Skeletal muscle tissue (tissue), 4 donors: ENCODE data around the gene CDH2. TPM values are rescaled to one million over a fixed set of nuclear protein-coding genes. Genes with fewer than 3 reads are reported as not detected.

ENCODE experiments used
- H3K27ac ChIP-seq: one replicate; pipeline ENCODE4 v1.7.0; 2013; ENCODE audit warnings: mild to moderate bottlenecking, low read depth, low read length, inconsistent platforms
- H3K27me3 ChIP-seq, 3 donors: one replicate each; pipeline ENCODE4 v1.7.0; 2013; ENCODE audit warnings: low read length in 3 of 3; ENCODE audit not compliant: control insufficient read depth in 3 of 3, insufficient read depth in 3 of 3
- H3K36me3 ChIP-seq, 3 donors: one replicate each; pipeline ENCODE4 v1.7.0; 2013; ENCODE audit warnings: low read length in 3 of 3; ENCODE audit not compliant: control insufficient read depth in 3 of 3, insufficient read depth in 3 of 3
- H3K4me1 ChIP-seq, 3 donors: one replicate each; pipeline ENCODE4 v1.7.0; 2013; ENCODE audit warnings: low read length in 3 of 3, mild to moderate bottlenecking in 3 of 3; ENCODE audit not compliant: control insufficient read depth in 3 of 3, insufficient read depth in 3 of 3
- H3K4me3 ChIP-seq, 3 donors: one replicate each; pipeline ENCODE4 v1.7.0; 2013; ENCODE audit warnings: low read length in 3 of 3
- H3K9ac ChIP-seq, 3 donors: one replicate each; pipeline ENCODE4 v1.7.0; 2013; ENCODE audit warnings: low read length in 3 of 3, mild to moderate bottlenecking in 3 of 3, moderate library complexity in 2 of 3, low read depth in 1 of 3
- H3K9me3 ChIP-seq, 3 donors: one replicate each; pipeline ENCODE4 v1.7.0; 2013; ENCODE audit warnings: low read length in 3 of 3; ENCODE audit not compliant: control insufficient read depth in 3 of 3
- total RNA-seq: library from RNA; depleted of rRNA; stranded (reverse); fragments of >200 nt; gene quantifications from one replicate; pipeline ENCODE4 v1.2.3, GENCODE V29; 2014
- donor health status: Osteomylitis.

The CDH2 gene
- total RNA-seq, 1 donor from 2014 or later: 4.7 TPM

DNA sequence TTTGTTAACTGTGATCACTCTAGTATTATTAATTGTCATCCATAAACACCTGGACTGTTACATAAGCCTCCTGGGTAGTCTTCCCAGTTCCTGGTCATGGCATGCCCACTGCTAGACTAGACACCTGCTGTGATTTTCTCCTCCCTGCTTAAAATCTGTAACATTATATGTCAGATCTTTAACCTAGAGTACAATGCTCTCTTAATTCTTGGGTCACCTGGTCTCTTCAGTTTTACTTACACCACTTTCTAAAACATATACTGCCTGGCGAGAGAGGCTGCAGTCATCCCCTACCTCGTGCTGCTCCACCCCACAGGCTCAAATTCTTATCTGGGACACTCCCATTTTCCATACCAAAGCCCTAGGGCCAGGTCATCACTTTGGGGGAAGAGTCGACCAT, 161.3 kb downstream of the CDH2 start:
- no peaks in the 10 kb centered on the region for H3K36me3 ChIP-seq
- no peaks in the 10 kb centered on the region for H3K4me1 ChIP-seq
- no peak overlapping the region for H3K27ac ChIP-seq
- H3K4me3 ChIP-seq: no peak overlapping the region
- no peak overlapping the region for H3K9ac ChIP-seq
- H3K9me3 ChIP-seq: no peaks in the 10 kb centered on the region
- H3K27me3 ChIP-seq: no peaks in the 10 kb centered on the region

DNA sequence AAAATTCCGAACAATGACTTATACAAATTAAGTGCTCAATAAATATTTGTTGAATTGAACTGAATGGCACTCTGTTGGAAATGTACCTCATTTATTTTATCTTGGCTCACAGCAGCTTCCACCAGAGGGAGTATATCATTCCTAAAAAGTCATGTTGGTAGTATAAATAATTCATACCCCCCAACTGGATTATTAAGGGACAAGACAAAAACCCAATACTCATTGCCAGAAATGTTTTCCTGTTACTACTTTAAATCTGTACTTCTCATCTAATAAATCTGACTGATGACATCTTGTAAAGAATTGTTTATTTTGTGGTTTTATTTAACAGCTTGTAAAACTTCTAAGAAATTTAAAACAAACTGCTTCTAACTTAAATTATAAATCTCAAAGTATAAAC, 163.9 kb downstream of the CDH2 start:
- no peaks in the 10 kb centered on the region for H3K36me3 ChIP-seq
- no peaks in the 10 kb centered on the region for H3K9me3 ChIP-seq
- H3K9ac ChIP-seq: no peak overlapping the region
- H3K4me3 ChIP-seq: no peak overlapping the region
- H3K27ac ChIP-seq: no peak overlapping the region
- no peaks in the 10 kb centered on the region for H3K4me1 ChIP-seq
- no peaks in the 10 kb centered on the region for H3K27me3 ChIP-seq

DNA sequence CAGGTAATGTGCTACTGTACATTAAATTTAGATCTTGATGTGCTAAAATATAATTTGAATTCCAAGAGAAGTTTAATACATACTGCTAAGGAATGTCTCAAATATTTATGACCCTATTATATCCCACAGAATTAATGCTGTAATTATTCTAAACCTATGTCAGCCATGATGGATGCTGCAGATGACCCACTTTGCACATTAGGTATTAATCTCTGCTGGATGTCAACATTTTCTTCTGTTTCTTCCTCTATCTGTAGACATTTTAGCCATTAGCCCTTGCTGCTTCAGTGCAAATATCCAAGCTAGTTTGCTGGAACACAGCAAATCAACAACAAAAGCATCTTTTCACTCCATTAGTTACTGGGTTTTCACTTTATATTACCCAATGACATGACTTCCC, 164.6 kb downstream of the CDH2 start:
- Histone ChIP-seq H3K4me1 (no peaks in the 10 kb centered on the region), H3K9me3 (no peaks in the 10 kb centered on the region), H3K9ac (no peak overlapping the region), H3K4me3 (no peak overlapping the region), H3K36me3 (no peaks in the 10 kb centered on the region), H3K27ac (no peak overlapping the region), H3K27me3 (no peaks in the 10 kb centered on the region)

DNA sequence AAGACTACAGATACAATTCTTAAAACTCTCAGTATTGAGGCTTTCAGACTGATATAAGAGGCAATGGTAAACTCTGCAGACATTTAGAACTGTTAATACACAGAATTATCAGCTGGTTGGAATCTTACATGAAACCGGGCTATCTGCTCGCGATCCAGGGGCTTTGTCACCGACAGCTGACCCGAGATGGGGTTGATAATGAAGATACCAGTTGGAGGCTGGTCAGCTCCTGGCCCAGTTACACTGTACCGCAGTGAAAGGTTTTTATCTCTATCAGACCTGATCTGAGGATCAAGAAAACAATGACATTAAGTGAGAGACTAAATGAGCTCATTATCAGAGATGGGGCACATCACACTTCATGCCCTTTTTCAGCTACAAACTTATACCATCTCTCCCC, 167.3 kb downstream of the CDH2 start:
- Histone ChIP-seq H3K27me3 (no peaks in the 10 kb centered on the region), H3K9me3 (no peaks in the 10 kb centered on the region), H3K27ac (no peak overlapping the region), H3K4me3 (no peak overlapping the region), H3K4me1 (no peaks in the 10 kb centered on the region), H3K36me3 (no peaks in the 10 kb centered on the region), H3K9ac (no peak overlapping the region)

DNA sequence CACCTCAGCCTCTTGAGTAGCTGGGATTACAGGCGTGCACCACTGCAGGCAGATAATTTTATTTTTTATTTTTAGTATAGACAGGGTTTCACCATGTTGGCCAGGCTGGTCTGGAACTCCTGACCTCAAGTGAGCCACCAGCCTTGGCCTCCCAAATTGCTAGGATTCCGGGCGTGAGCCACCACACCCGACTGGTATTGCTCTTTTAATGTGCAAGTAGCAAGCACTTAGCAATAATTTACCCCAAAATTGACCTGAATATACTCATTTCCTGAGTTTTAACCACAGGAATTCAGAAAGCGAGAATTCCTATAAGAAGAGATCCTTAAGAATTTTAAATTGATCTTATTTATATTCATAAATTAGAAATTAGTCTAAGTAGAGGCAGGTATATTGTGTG, 169.1 kb downstream of the CDH2 start:
- no peaks in the 10 kb centered on the region for H3K36me3 ChIP-seq

DNA sequence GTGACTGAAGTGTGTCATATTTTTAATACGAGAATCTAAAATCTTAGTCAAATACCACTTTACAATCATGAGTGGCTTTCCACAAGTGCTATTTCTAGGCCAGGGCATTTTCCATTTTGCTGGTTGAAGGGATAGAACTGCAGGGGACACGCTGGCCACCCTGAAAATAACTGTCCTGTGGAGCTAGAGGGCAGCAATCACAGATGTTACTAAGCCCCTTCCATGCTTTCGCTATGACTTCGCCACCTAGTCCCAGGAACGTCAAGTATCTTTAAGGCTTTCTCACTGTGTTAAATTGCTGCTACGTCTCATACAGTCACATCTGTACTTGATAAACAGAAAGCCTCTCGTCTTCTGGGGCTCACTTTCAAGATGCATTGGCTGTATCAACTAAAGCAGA, 171.8 kb downstream of the CDH2 start:
- Histone ChIP-seq H3K27me3 (no peaks in the 10 kb centered on the region), H3K9ac (no peak overlapping the region), H3K4me3 (no peak overlapping the region), H3K36me3 (no peaks in the 10 kb centered on the region), H3K9me3 (no peaks in the 10 kb centered on the region), H3K4me1 (peaks cover 0 to 2% (median 0%) of the 10 kb centered on the region in 3 donors), H3K27ac (no peak overlapping the region)

More for the DNA sequence above, 169.1 kb downstream of the CDH2 start:
- Histone ChIP-seq H3K9ac (no peak overlapping the region), H3K4me1 (peaks cover 0 to 2% (median 0%) of the 10 kb centered on the region in 3 donors), H3K27me3 (no peaks in the 10 kb centered on the region), H3K9me3 (no peaks in the 10 kb centered on the region), H3K27ac (no peak overlapping the region), H3K4me3 (no peak overlapping the region)

DNA sequence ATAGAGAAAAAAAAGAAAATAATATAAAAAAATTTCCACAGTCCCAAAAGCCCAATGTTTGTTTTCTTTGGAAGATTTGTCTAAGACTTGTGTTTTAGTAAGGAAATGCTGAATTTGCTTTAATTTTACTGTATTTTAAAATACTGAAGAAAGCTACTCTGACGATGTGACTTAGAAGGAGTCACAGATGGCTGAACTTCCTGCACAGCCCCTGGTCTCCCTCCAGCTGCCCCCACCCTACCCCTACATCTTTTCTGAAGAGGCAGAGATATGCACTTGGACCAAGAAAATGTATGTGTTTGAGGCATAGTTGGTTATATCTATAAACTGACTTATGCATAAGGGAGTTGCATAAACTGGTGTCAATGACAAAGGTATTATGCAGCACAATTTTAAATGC, 172.3 kb downstream of the CDH2 start:
- peaks cover 0 to 2% (median 0%) of the 10 kb centered on the region in 3 donors for H3K4me1 ChIP-seq
- no peak overlapping the region for H3K4me3 ChIP-seq
- no peaks in the 10 kb centered on the region for H3K27me3 ChIP-seq
- H3K9ac ChIP-seq: no peak overlapping the region
- H3K27ac ChIP-seq: no peak overlapping the region
- no peaks in the 10 kb centered on the region for H3K36me3 ChIP-seq
- H3K9me3 ChIP-seq: no peaks in the 10 kb centered on the region

DNA sequence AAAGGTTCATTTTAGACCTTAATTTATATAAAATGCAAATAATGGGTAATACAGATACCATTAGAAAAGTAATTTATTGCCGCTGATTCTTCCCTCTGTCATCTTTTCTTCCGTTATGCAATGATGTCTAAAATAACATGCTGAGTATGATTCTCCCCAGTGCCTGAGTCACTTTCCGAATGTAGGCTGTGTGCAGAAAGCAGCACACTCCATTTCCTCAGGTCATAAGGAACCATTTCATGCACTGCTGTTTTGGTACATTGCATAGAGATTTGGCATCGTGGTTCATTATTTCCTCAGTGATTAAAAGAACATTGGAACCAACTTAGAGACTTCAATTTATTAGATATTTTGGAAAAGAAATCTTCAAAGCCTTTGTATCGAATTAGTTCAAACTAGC, 173.5 kb downstream of the CDH2 start:
- no peak overlapping the region for H3K27ac ChIP-seq
- no peaks in the 10 kb centered on the region for H3K9me3 ChIP-seq
- no peaks in the 10 kb centered on the region for H3K36me3 ChIP-seq
- no peak overlapping the region for H3K4me3 ChIP-seq
- peaks cover 0 to 2% (median 0%) of the 10 kb centered on the region in 3 donors for H3K4me1 ChIP-seq
- H3K27me3 ChIP-seq: no peaks in the 10 kb centered on the region
- no peak overlapping the region for H3K9ac ChIP-seq

DNA sequence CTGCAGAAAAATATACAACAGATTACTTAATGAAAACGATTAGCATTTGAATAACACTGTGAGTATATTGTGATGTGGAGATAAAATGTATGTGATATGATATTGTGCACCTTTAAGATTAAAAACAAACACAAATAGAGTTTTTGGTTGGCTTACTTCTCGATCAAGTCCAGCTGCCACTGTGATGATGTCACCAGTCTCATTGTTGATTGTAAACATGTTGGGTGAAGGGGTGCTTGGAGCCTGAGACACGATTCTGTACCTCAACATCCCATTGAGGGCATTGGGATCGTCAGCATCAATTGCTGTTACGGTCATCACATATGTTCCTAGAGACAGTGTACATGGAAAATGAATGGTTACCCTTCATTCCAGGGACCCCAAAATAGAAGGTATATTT, 174.1 kb downstream of the CDH2 start:
- no peaks in the 10 kb centered on the region for H3K36me3 ChIP-seq
- no peak overlapping the region for H3K27ac ChIP-seq
- H3K4me1 ChIP-seq: peaks cover 0 to 2% (median 0%) of the 10 kb centered on the region in 3 donors
- no peak overlapping the region for H3K9ac ChIP-seq
- no peak overlapping the region for H3K4me3 ChIP-seq
- H3K9me3 ChIP-seq: no peaks in the 10 kb centered on the region
- H3K27me3 ChIP-seq: no peaks in the 10 kb centered on the region

DNA sequence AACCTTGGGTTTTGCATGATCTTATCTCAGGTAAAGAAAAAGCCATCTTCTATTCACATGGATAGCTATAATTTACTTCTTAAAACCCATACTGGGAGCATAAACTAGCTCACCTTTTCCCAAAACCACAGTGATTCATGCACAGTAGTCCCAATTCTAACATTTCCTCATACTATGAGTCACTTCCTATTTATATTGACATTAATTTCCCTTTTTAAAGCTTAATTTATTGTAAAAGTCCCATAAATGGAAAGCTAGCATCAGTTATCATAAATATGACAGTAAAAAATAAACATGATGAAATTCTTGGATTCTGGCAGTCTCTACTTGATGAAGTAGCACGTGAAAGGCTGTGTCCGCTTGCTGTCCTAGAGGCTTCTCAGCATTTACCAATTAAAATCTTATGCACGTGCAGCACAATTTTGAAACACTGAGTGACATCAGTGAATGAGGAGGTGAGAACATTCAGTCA, 180.1 kb downstream of the CDH2 start:
- Histone ChIP-seq H3K27ac (no peak overlapping the region), H3K4me3 (no peak overlapping the region), H3K9me3 (no peaks in the 10 kb centered on the region), H3K9ac (no peak overlapping the region), H3K27me3 (no peaks in the 10 kb centered on the region), H3K36me3 (no peaks in the 10 kb centered on the region), H3K4me1 (no peaks in the 10 kb centered on the region)
